HS-27A (cell line): ENCODE results near the gene ADSS1.

Source experiments
- DNase-seq: peaks from one replicate; pipeline ENCODE4 v3.0.0-alpha.2; 2012; ENCODE audit warnings: low read depth, missing footprints

The ADSS1 gene

GRCh38 chr14:104687601-104688504 lies 36.2 kb upstream of the ADSS1 start:
- peak; percentile 45 for DNase-seq

GRCh38 chr14:104688505-104689108 lies 35.4 kb upstream of the ADSS1 start:
- no peak for DNase-seq

GRCh38 chr14:104689109-104689880 lies 34.7 kb upstream of the ADSS1 start, which contains the start of gene INF2:
Gene INF2, plus strand, starts transcription at chr14:104689618. Its CDS starts 11,748 bp downstream, at chr14:104701366.
- DNase-seq = no peak

GRCh38 chr14:104689881-104690711 lies 33.9 kb upstream of the ADSS1 start:
- no peak for DNase-seq

- no peak for DNase-seq
These were observed 33.1 kb upstream of the ADSS1 start for GRCh38 chr14:104690861-104691455.

GRCh38 chr14:104691546-104692260 lies 32.3 kb upstream of the ADSS1 start:
- DNase-seq = no peak

- no peak for DNase-seq
These were observed 31.6 kb upstream of the ADSS1 start for GRCh38 chr14:104692261-104692938.

- DNase-seq = no peak
These were observed 31.1 kb upstream of the ADSS1 start for GRCh38 chr14:104692939-104693315.

- DNase-seq = no peak
These were observed 30.3 kb upstream of the ADSS1 start for GRCh38 chr14:104693482-104694431.

- no peak for DNase-seq
These were observed 29.5 kb upstream of the ADSS1 start for GRCh38 chr14:104694475-104694950.

- no peak for DNase-seq
These were observed 28.9 kb upstream of the ADSS1 start for GRCh38 chr14:104694991-104695659.

GRCh38 chr14:104695660-104696000 lies 28.4 kb upstream of the ADSS1 start:
- DNase-seq = no peak

GRCh38 chr14:104696671-104697316 lies 27.2 kb upstream of the ADSS1 start:
- DNase-seq = no peak

- DNase-seq = no peak
These were observed 26.7 kb upstream of the ADSS1 start for GRCh38 chr14:104697317-104697703.

- no peak for DNase-seq
These were observed 26.0 kb upstream of the ADSS1 start for GRCh38 chr14:104697892-104698583.

- no peak for DNase-seq
These were observed 25.2 kb upstream of the ADSS1 start for GRCh38 chr14:104698688-104699425.

GRCh38 chr14:104699426-104699748 lies 24.6 kb upstream of the ADSS1 start:
- DNase-seq = no peak
